ENCODE measurements around the gene KCNAB2. TPM values are rescaled to one million over a fixed set of nuclear protein-coding genes. Genes with fewer than 3 reads are reported as not detected.
A peak's percentile ranks its signal among the peaks of the same experiment; 100 is the strongest.

The KCNAB2 gene
- total RNA-seq, 4 donors from 2014 or later: 5.4 to 26.4 (median 10.1) TPM

DNA sequence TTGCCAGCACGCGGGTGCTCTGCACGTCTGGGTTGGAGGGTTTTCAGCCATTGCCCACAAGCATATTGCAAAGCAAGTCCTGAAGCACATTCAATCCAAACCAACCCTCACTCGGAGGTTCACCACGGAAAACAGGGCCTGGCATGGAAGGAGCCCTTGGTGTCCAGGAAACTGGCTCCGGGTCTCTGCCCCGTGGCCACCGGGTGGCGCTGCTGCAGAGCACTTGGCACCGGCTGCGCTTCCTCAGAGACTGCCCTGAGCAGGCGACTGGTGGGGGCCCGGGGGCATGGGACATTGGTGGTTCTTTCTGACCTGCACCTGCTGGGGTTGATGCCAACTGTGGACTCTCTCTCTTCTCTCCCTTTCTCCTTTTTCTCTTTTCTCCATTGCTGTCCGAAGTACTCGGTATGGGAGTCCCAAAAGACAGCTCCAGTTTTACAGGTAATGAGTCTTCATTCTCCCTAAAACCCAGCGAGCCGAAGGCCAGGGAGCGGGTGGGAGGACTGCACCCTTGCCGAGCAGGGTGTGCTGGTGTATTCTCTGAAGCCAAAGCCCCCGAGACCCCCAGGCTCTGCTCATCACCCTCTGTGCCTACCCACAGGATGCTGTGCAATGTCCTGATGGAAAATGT, 4.1 kb upstream of the KCNAB2 start:
- Histone ChIP-seq H3K4me3 (no peak overlapping the region), H3K27ac (no peak overlapping the region), H3K4me1 (no peaks in the 10 kb centered on the region), H3K36me3 (no peaks in the 10 kb centered on the region), H3K9me3 (no peaks in the 10 kb centered on the region), H3K27me3 (no peaks in the 10 kb centered on the region)
- TF ChIP-seq, protein P1, sequence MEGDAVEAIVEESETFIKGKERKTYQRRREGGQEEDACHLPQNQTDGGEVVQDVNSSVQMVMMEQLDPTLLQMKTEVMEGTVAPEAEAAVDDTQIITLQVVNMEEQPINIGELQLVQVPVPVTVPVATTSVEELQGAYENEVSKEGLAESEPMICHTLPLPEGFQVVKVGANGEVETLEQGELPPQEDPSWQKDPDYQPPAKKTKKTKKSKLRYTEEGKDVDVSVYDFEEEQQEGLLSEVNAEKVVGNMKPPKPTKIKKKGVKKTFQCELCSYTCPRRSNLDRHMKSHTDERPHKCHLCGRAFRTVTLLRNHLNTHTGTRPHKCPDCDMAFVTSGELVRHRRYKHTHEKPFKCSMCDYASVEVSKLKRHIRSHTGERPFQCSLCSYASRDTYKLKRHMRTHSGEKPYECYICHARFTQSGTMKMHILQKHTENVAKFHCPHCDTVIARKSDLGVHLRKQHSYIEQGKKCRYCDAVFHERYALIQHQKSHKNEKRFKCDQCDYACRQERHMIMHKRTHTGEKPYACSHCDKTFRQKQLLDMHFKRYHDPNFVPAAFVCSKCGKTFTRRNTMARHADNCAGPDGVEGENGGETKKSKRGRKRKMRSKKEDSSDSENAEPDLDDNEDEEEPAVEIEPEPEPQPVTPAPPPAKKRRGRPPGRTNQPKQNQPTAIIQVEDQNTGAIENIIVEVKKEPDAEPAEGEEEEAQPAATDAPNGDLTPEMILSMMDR (IDR thresholded peaks at IDR 0.05): peak in 5 of 6 experiments; percentile 7 to 55 (median 41)
- no peak for TF ChIP-seq POLR2A (IDR thresholded peaks at IDR 0.05)
- peak in 1 of 3 donors; percentile 68 for DNase-seq

DNA sequence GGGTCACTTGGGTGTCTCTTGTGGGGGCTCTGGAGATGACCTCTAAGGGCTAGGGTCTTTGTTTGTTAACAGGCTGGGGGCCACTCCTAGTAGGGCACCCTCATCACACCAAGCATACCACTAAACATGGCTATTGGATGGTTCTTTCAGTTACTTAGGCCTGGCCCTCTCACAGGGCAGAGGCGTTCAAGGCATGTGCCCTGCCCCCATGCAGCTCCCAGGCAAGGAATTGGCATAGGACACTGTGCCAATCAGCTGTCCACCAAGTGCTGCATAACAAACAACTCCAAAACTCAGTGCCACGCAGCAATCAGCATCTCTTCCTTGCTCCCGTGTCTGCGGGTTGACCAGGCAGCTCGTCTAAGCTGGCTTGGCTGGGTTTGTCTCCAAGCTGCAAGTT, 2.1 kb upstream of the KCNAB2 start:
- H3K9me3 ChIP-seq: no peaks in the 10 kb centered on the region
- H3K27me3 ChIP-seq: no peaks in the 10 kb centered on the region
- TF ChIP-seq, protein P1 (IDR thresholded peaks at IDR 0.05): no peak
- no peak for TF ChIP-seq POLR2A (IDR thresholded peaks at IDR 0.05)
- H3K36me3 ChIP-seq: no peaks in the 10 kb centered on the region
- DNase-seq: no peak
- H3K4me3 ChIP-seq: no peak overlapping the region
- H3K27ac ChIP-seq: no peak overlapping the region
- H3K4me1 ChIP-seq: no peaks in the 10 kb centered on the region

DNA sequence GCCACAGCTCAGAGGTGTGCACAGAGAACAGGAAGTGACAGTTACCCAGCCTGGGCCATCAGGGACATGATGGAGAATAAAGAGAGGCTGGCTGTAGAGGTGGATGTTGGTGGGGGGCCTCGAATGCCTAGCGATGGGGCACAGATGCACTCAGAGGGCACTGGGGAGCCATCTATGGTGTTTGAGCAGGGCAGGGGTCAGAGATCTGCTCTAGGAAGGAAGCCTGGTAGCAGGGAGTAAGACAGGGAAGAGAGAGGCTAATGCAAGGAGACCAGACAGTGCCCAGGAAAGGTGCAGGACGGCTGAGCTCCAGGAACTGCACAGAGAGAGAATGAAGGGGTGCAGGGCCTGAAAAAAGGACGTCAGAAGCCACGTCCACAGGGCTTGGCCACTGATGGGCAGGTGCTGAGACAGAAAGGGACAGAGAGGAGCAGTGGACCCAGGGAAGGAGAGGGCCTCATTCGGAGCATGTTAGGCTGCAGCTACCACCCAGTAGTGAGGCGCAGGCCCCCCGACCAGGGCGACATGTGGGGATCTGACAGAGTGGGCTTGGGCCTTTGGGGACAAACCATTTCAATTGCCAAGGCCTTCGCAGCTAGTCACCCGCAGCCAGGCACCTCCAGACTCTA, 1.1 kb upstream of the KCNAB2 start:
- TF ChIP-seq POLR2A (IDR thresholded peaks at IDR 0.05): no peak
- TF ChIP-seq, protein P1 (IDR thresholded peaks at IDR 0.05): no peak
- no peak overlapping the region for H3K27ac ChIP-seq
- no peak overlapping the region for H3K4me3 ChIP-seq

DNA sequence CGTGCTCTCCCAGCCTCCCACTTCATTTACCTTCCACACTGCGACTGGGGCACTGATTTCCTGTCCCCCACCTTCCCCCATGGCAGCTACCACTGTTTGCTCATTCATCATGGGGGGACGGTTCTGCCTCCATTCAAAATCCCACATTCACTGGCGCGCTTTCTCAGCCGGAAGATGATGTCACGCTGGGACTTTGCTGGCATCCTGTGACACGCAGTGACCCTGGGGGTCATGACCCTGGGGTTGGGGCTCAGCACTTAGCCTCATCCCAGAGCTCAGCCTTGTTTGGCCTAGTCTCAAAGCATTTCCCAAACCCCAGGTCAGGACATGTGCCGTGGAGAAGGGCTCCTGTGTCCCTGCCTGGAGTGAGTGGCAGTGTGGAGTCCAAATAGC, 582 bp upstream of the KCNAB2 start:
- no peak for DNase-seq
- no peak for TF ChIP-seq POLR2A (IDR thresholded peaks at IDR 0.05)
- TF ChIP-seq, protein P1 (IDR thresholded peaks at IDR 0.05): no peak
- Histone ChIP-seq H3K36me3 (no peaks in the 10 kb centered on the region), H3K4me1 (no peaks in the 10 kb centered on the region), H3K9me3 (no peaks in the 10 kb centered on the region), H3K27ac (no peak overlapping the region), H3K4me3 (no peak overlapping the region), H3K27me3 (no peaks in the 10 kb centered on the region)

More for the DNA sequence above, 1.1 kb upstream of the KCNAB2 start:
- DNase-seq: no peak
- Histone ChIP-seq H3K4me1 (no peaks in the 10 kb centered on the region), H3K9me3 (no peaks in the 10 kb centered on the region), H3K27me3 (no peaks in the 10 kb centered on the region), H3K36me3 (no peaks in the 10 kb centered on the region)

DNA sequence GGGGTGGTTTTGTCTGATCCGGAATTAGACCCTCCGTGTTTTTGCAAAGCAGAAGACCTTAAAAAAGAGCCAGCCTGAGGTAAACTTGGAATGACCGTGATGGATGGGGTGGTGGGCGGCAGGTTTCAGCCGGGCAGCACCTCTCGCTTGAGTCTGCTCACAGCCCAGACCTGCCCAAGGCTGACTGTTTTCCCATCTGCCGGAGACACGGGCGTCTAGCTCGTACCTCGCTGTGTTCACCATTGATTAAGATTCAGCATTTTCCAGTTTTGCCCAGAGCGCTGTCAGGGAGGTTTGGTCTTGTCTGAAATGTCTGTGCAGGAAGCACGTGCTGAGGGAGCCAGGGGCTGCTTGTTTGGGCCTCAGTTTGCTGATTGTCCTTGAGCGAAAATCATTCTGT, 591 bp downstream of the KCNAB2 start:
- H3K36me3 ChIP-seq: no peaks in the 10 kb centered on the region
- H3K4me3 ChIP-seq: no peak overlapping the region
- DNase-seq: no peak
- no peak for TF ChIP-seq POLR2A (IDR thresholded peaks at IDR 0.05)
- TF ChIP-seq, protein P1 (IDR thresholded peaks at IDR 0.05): no peak
- no peak overlapping the region for H3K27ac ChIP-seq
- no peaks in the 10 kb centered on the region for H3K27me3 ChIP-seq
- no peaks in the 10 kb centered on the region for H3K4me1 ChIP-seq
- H3K9me3 ChIP-seq: no peaks in the 10 kb centered on the region

Measured in Peyer's patch (tissue), 4 donors.